Natural killer cell (primary cell): ENCODE data around the gene NELFCD. TPM values are rescaled to one million over a fixed set of nuclear protein-coding genes. Genes with fewer than 3 reads are reported as not detected.
"Not testable (repeated sequence)": the region's sequence is repeated elsewhere in the genome, so short reads cannot be mapped to it uniquely, and the experiment has no call there.

Experiments
- ATAC-seq, 3 donors: fragments of 150-1000 bp in 2 of 3; fragments of 200-7000 bp in 1 of 3; cut with Tn5 transposase; 1 replicate in 1 of 3; 2 replicates in 2 of 3; pipeline ENCODE4 v1.10.0; 2021; ENCODE audit warnings: mild to moderate bottlenecking in 2 of 3, moderate library complexity in 2 of 3
- DNase-seq, 2 donors: peaks; one replicate each; pipeline versions ENCODE4 v3.0.0 to v3.0.0-alpha.2; 2013 to 2021; ENCODE audit warnings: mixed read lengths in 1 of 2
- H3K27ac ChIP-seq: one replicate; pipeline ENCODE4 v1.5.1; 2013; ENCODE audit warnings: mild to moderate bottlenecking, low read length
- H3K27me3 ChIP-seq: one replicate; pipeline ENCODE4 v1.6.1; 2013; ENCODE audit warnings: low read length; ENCODE audit not compliant: control insufficient read depth, insufficient read depth
- H3K36me3 ChIP-seq: one replicate; pipeline ENCODE4 v1.6.1; 2013; ENCODE audit warnings: low read length; ENCODE audit not compliant: control insufficient read depth, insufficient read depth
- H3K4me1 ChIP-seq: one replicate; pipeline ENCODE4 v1.6.1; 2013; ENCODE audit warnings: low read length; ENCODE audit not compliant: control insufficient read depth, insufficient read depth
- H3K4me3 ChIP-seq: one replicate; pipeline ENCODE4 v1.5.1; 2013; ENCODE audit warnings: low read length
- H3K9me3 ChIP-seq: one replicate; pipeline ENCODE4 v1.6.1; 2013; ENCODE audit warnings: low read length; ENCODE audit not compliant: control insufficient read depth, insufficient read depth
- H3K27ac Mint-ChIP-seq, 2 donors: one replicate each; pipeline ENCODE4 v1.8.0; 2022; ENCODE audit warnings: mild to moderate bottlenecking in 2 of 2, mixed read lengths in 2 of 2, moderate library complexity in 1 of 2
- H3K27me3 Mint-ChIP-seq, 2 donors: one replicate each; pipeline ENCODE4 v1.8.0; 2022; ENCODE audit warnings: low read depth in 2 of 2, mixed read lengths in 2 of 2
- H3K36me3 Mint-ChIP-seq: one replicate; pipeline ENCODE4 v1.8.0; 2022; ENCODE audit warnings: mixed read lengths
- H3K4me1 Mint-ChIP-seq, 2 donors: one replicate each; pipeline ENCODE4 v1.8.0; 2022; ENCODE audit warnings: mixed read lengths in 2 of 2
- H3K4me3 Mint-ChIP-seq: one replicate; pipeline ENCODE4 v1.8.0; 2022; ENCODE audit warnings: mild to moderate bottlenecking, moderate library complexity, mixed read lengths
- H3K9me3 Mint-ChIP-seq, 2 donors: one replicate each; pipeline ENCODE4 v1.8.0; 2022; ENCODE audit warnings: mixed read lengths in 2 of 2
- CTCF ChIP-seq: fragments of 200-600 bp; IDR thresholded peaks from one replicate; pipeline ENCODE4 v1.8.0; 2022; ENCODE audit warnings: antibody characterized with exemption
- WGBS: methylation state at CpG from one replicate; pipeline ENCODE4 v1.1.7; 2013; ENCODE audit warnings: missing lambda C conversion rate; ENCODE audit not compliant: insufficient coverage; 5-methylcytosine and 5-hydroxymethylcytosine counted together
- intact Hi-C: fragments of 100-400 bp; cut with micrococcal nuclease; formaldehyde crosslinking; loops from one replicate; pipeline ENCODE4 v1.14.2; 2022
- total RNA-seq, 4 donors: library from RNA; stranded (reverse); fragments of 120-200 nt in 1 of 4; gene quantifications; one replicate each; pipeline versions ENCODE4 v1.2.3 to v1.2.4, GENCODE V29; 2013 to 2022

The NELFCD gene
- total RNA-seq, 3 donors from 2014 or later (not counting 1 experiment from before 2014, with no cell fraction given): 75.7 to 105 (median 92.6) TPM

- DNase-seq (peak in 1 of 2 donors; percentile 8), ATAC-seq (no peak)
- Mint-ChIP-seq H3K36me3 (no peaks in the 10 kb centered on the region), H3K27ac (no peak overlapping the region), H3K4me3 (no peak overlapping the region), H3K4me1 (peaks cover 32 to 41% of the 10 kb centered on the region in 2 donors), H3K9me3 (no peaks in the 10 kb centered on the region), H3K27me3 (no peaks in the 10 kb centered on the region)
- 88% methylated on average over 8 of the region's 8 CpGs for WGBS
- TF ChIP-seq CTCF: no peak
- H3K4me1 ChIP-seq: peaks cover 48% of the 10 kb centered on the region
- H3K27ac ChIP-seq: no peak overlapping the region
- no peak overlapping the region for H3K4me3 ChIP-seq
- H3K27me3 ChIP-seq: no peaks in the 10 kb centered on the region
- H3K9me3 ChIP-seq: no peaks in the 10 kb centered on the region
- H3K36me3 ChIP-seq: no peaks in the 10 kb centered on the region
- intact Hi-C loops: no loop called here
Measured at GRCh38 chr20:59010321-59010994, 29.4 kb downstream of the NELFCD start.

GRCh38 chr20:59010995-59011873, 30.2 kb downstream of the NELFCD start:
- H3K36me3 Mint-ChIP-seq: no peaks in the 10 kb centered on the region
- ATAC-seq: peak in 1 of 3 donors; percentile 38
- no peaks in the 10 kb centered on the region for H3K9me3 ChIP-seq
- peaks cover 26 to 36% of the 10 kb centered on the region in 2 donors for H3K4me1 Mint-ChIP-seq
- WGBS: 82% methylated on average over 15 of the region's 17 CpGs
- peaks cover 42% of the 10 kb centered on the region for H3K4me1 ChIP-seq
- no peak overlapping the region for H3K27ac Mint-ChIP-seq
- no peaks in the 10 kb centered on the region for H3K36me3 ChIP-seq
- no peak overlapping the region for H3K4me3 ChIP-seq
- no peaks in the 10 kb centered on the region for H3K27me3 ChIP-seq
- no peaks in the 10 kb centered on the region for H3K9me3 Mint-ChIP-seq
- no peak for TF ChIP-seq CTCF
- H3K27me3 Mint-ChIP-seq: no peaks in the 10 kb centered on the region
- no peak overlapping the region for H3K27ac ChIP-seq
- intact Hi-C loops: no loop called here
- H3K4me3 Mint-ChIP-seq: no peak overlapping the region
- no peak for DNase-seq

GRCh38 chr20:59011874-59012157, 30.8 kb downstream of the NELFCD start:
- not testable (repeated sequence) for H3K27ac Mint-ChIP-seq

More at GRCh38 chr20:59011874-59012157, 30.8 kb downstream of the NELFCD start:
- H3K27ac ChIP-seq, H3K4me3 ChIP-seq, H3K9me3 Mint-ChIP-seq, H3K36me3 Mint-ChIP-seq, H3K36me3 ChIP-seq, H3K9me3 ChIP-seq, H3K27me3 ChIP-seq, ATAC-seq, DNase-seq, H3K4me3 Mint-ChIP-seq, H3K27me3 Mint-ChIP-seq, intact Hi-C loops: not testable (repeated sequence)
- 96% methylated on average over 2 of the region's 3 CpGs for WGBS
- peaks cover 31 to 39% of the 10 kb centered on the region in 2 donors for H3K4me1 Mint-ChIP-seq
- peaks cover 43% of the 10 kb centered on the region for H3K4me1 ChIP-seq
